WTC11 (cell line): ENCODE data around the gene ARMC2. TPM values are rescaled to one million over a fixed set of nuclear protein-coding genes. Genes with fewer than 3 reads are reported as not detected.

Source experiments
- ATAC-seq: fragments of 200-7000 bp; cut with Tn5 transposase; 2 replicates; pipeline ENCODE4 v1.10.0; 2021; ENCODE audit warnings: mild to moderate bottlenecking, moderate library complexity
- CTCF ChIA-PET: fragments of 300-600 bp; sonication (Branson Sonifier 250); formaldehyde crosslinking; loops from one replicate; lab custom pipeline; 2021; ENCODE audit warnings: antibody characterized with exemption; lab: Charles Lee
- POLR2A ChIA-PET: fragments of 350-600 bp; sonication (Branson Sonifier 250); formaldehyde crosslinking; loops from one replicate; lab custom pipeline; 2021; ENCODE audit warnings: antibody characterized with exemption; lab: Charles Lee
- DNase-seq: peaks from one replicate; pipeline ENCODE4 v3.0.0; 2021; ENCODE audit warnings: low spot score
- H3K27ac Mint-ChIP-seq: 2 replicates; pipeline ENCODE4 v1.8.0; 2021; ENCODE audit warnings: mixed read lengths
- H3K27me3 Mint-ChIP-seq: 2 replicates; pipeline ENCODE4 v1.8.0; 2021; ENCODE audit warnings: low read depth, mild to moderate bottlenecking, moderate library complexity, mixed read lengths
- H3K36me3 Mint-ChIP-seq: 2 replicates; pipeline ENCODE4 v1.8.0; 2021; ENCODE audit warnings: mixed read lengths
- H3K4me1 Mint-ChIP-seq: 2 replicates; pipeline ENCODE4 v1.8.0; 2022; ENCODE audit warnings: mixed read lengths
- H3K4me3 Mint-ChIP-seq: 2 replicates; pipeline ENCODE4 v1.8.0; 2021; ENCODE audit warnings: mild to moderate bottlenecking, moderate library complexity, mixed read lengths
- H3K9me3 Mint-ChIP-seq: 2 replicates; pipeline ENCODE4 v1.8.0; 2021; ENCODE audit warnings: mixed read lengths
- ARID4B ChIP-seq: sonication (generic); formaldehyde crosslinking; IDR thresholded peaks from 2 replicates; pipeline ENCODE4 v1.8.0; 2023; ENCODE audit warnings: missing genetic modification reagents, mild to moderate bottlenecking, borderline replicate concordance
- CBFB ChIP-seq: sonication (generic); formaldehyde crosslinking; IDR thresholded peaks from 2 replicates; pipeline ENCODE4 v1.8.1; 2022; ENCODE audit warnings: mild to moderate bottlenecking, low read depth, missing genetic modification reagents
- CREM ChIP-seq: sonication (generic); formaldehyde crosslinking; IDR thresholded peaks from 2 replicates; pipeline ENCODE4 v1.8.1; 2022; ENCODE audit warnings: mild to moderate bottlenecking, missing genetic modification reagents, moderate library complexity
- FOXP1 ChIP-seq: sonication (generic); formaldehyde crosslinking; IDR thresholded peaks from 2 replicates; pipeline ENCODE4 v1.8.0; 2022; ENCODE audit warnings: missing genetic modification reagents, mild to moderate bottlenecking, moderate library complexity, borderline replicate concordance
- GABPB1 ChIP-seq: sonication (generic); formaldehyde crosslinking; IDR thresholded peaks from 2 replicates; pipeline ENCODE4 v1.8.1; 2023; ENCODE audit warnings: mild to moderate bottlenecking, missing genetic modification reagents
- GTF2I ChIP-seq: fragments of 250-450 bp; sonication (Bioruptor Pico); conservative IDR thresholded peaks from 2 replicates; pipeline ENCODE4 v1.4.0; 2021; ENCODE audit warnings: mild to moderate bottlenecking
- IRF2 ChIP-seq: sonication (generic); formaldehyde crosslinking; IDR thresholded peaks from 2 replicates; pipeline ENCODE4 v1.8.0; 2022; ENCODE audit warnings: low read depth, missing genetic modification reagents, borderline replicate concordance
- NR1H2 ChIP-seq: sonication (generic); formaldehyde crosslinking; IDR thresholded peaks from 2 replicates; pipeline ENCODE4 v1.9.0; 2021; ENCODE audit warnings: mild to moderate bottlenecking, moderate library complexity, missing genetic modification reagents
- NR3C1 ChIP-seq: sonication (generic); formaldehyde crosslinking; conservative IDR thresholded peaks from 2 replicates; pipeline ENCODE4 v1.8.1; 2023; ENCODE audit warnings: low read depth, mild to moderate bottlenecking, missing genetic modification reagents
- OVOL2 ChIP-seq: fragments of 250-450 bp; sonication (Bioruptor Pico); IDR thresholded peaks from 2 replicates; pipeline ENCODE4 v1.9.0; 2021; ENCODE audit warnings: mild to moderate bottlenecking, borderline replicate concordance
- SMAD3 ChIP-seq: sonication (generic); formaldehyde crosslinking; IDR thresholded peaks from 2 replicates; pipeline ENCODE4 v1.8.0; 2022; ENCODE audit warnings: missing genetic modification reagents, mild to moderate bottlenecking, borderline replicate concordance
- SP1 ChIP-seq: sonication (generic); formaldehyde crosslinking; conservative IDR thresholded peaks from 2 replicates; pipeline ENCODE4 v1.8.1; 2022; ENCODE audit warnings: missing genetic modification reagents
- TEAD1 ChIP-seq: sonication (generic); formaldehyde crosslinking; IDR thresholded peaks from 2 replicates; pipeline ENCODE4 v1.8.0; 2022; ENCODE audit warnings: mild to moderate bottlenecking, missing genetic modification reagents
- TEAD4 ChIP-seq: sonication (generic); formaldehyde crosslinking; IDR thresholded peaks from 2 replicates; pipeline ENCODE4 v1.8.0; 2022; ENCODE audit warnings: mild to moderate bottlenecking, missing genetic modification reagents
- USF1 ChIP-seq: sonication (generic); formaldehyde crosslinking; IDR thresholded peaks from 2 replicates; pipeline ENCODE4 v1.8.0; 2022; ENCODE audit warnings: mild to moderate bottlenecking, missing genetic modification reagents
- ZBTB43 ChIP-seq: sonication (generic); formaldehyde crosslinking; IDR thresholded peaks from 2 replicates; pipeline ENCODE4 v1.8.1; 2023; ENCODE audit warnings: mild to moderate bottlenecking, missing genetic modification reagents
- ZNF281 ChIP-seq: sonication (generic); formaldehyde crosslinking; IDR thresholded peaks from 2 replicates; pipeline ENCODE4 v1.8.0; 2023; ENCODE audit warnings: mild to moderate bottlenecking, missing genetic modification reagents
- ZNF396 ChIP-seq: fragments of 250-450 bp; sonication (Bioruptor Pico); IDR thresholded peaks from 2 replicates; pipeline ENCODE4 v1.8.0; 2021; ENCODE audit warnings: mild to moderate bottlenecking, moderate library complexity, borderline replicate concordance
- total RNA-seq: library from RNA; stranded (reverse); gene quantifications from 3 replicates; pipeline ENCODE4 v1.2.3, GENCODE V29; 2021
- TF ChIP-seq, protein P1 (sequence below): sonication (generic); formaldehyde crosslinking; IDR thresholded peaks from 2 replicates; pipeline ENCODE4 v1.8.1; 2022; ENCODE audit warnings: low read depth, mild to moderate bottlenecking, moderate library complexity, missing genetic modification reagents, borderline replicate concordance
- TF ChIP-seq, protein P2 (sequence below): fragments of 250-450 bp; sonication (Bioruptor Pico); IDR thresholded peaks from 2 replicates; pipeline ENCODE4 v1.8.0; 2021; ENCODE audit warnings: mild to moderate bottlenecking
- TF ChIP-seq, protein P3 (sequence below): sonication (generic); formaldehyde crosslinking; conservative IDR thresholded peaks from 2 replicates; pipeline ENCODE4 v1.8.1; 2022; ENCODE audit warnings: mild to moderate bottlenecking, missing genetic modification reagents
- TF ChIP-seq, protein P4 (sequence below): sonication (generic); formaldehyde crosslinking; IDR thresholded peaks from 2 replicates; pipeline ENCODE4 v1.8.1; 2022; ENCODE audit warnings: mild to moderate bottlenecking, moderate library complexity, missing genetic modification reagents

Gene ARMC2
- total RNA-seq, 1 experiment from 2014 or later: 5.2 TPM

GRCh38 chr6:108915258-108915657, 67.0 kb downstream of the ARMC2 start:
- H3K27me3 Mint-ChIP-seq: no peaks in the 10 kb centered on the region
- H3K4me3 Mint-ChIP-seq: no peak overlapping the region
- ChIA-PET POLR2A (no interaction called here), CTCF (interaction anchor here (0.7 to 1.2 kb wide), 5 partner anchors 22 to 125 kb away, joined by 3 to 6 read pairs (median 3); no protein-coding TSS in a partner anchor)
- H3K27ac Mint-ChIP-seq: no peak overlapping the region
- ATAC-seq: no peak
- no peaks in the 10 kb centered on the region; the same call in 1 of the 2 replicates for H3K9me3 Mint-ChIP-seq
- H3K36me3 Mint-ChIP-seq: no peaks in the 10 kb centered on the region
- no peak for DNase-seq
- TF ChIP-seq TEAD1 (CRISPR knock-in tag) (no peak), CBFB (CRISPR knock-in tag) (no peak), NR1H2 (no peak), ZNF396 (CRISPR knock-in tag) (no peak), ZNF281 (CRISPR knock-in tag) (no peak), OVOL2 (CRISPR knock-in tag) (no peak), IRF2 (CRISPR knock-in tag) (no peak), CREM (no peak)
- TF ChIP-seq, protein P1, sequence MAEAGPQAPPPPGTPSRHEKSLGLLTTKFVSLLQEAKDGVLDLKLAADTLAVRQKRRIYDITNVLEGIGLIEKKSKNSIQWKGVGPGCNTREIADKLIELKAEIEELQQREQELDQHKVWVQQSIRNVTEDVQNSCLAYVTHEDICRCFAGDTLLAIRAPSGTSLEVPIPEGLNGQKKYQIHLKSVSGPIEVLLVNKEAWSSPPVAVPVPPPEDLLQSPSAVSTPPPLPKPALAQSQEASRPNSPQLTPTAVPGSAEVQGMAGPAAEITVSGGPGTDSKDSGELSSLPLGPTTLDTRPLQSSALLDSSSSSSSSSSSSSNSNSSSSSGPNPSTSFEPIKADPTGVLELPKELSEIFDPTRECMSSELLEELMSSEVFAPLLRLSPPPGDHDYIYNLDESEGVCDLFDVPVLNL (CRISPR knock-in tag): no peak
- H3K4me1 Mint-ChIP-seq: peaks cover 26% of the 10 kb centered on the region

DNA sequence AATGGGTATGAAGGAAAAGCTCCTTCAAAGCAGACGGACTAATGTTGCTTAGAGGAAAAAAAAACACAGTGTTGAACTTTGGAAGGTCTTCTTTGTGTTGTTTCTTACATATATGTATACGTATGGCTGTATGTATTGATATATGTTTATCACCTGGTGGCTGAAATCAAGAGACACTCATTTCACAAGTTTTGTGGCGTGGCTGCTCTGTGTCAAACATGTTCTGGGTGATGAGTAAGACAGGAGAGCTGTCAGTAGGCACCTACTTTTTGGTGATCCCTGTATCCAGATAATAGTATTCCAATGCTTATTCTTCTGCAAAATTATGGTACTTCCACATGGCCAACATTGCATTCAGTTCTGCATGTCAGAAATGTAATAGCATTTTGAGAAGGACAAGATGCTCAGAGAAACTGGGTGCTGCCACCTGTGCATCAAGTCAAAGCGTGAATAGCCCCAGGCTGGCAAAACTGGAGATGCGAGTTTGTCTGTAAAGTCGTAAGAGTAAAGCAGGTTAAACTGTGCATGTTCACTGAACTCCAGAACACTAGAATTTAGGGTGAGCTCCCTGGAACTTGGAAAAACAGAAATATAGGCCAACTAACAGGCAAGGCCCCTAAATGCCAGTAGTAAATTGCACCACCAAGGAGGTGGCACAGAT, 67.9 kb downstream of the ARMC2 start:
- ATAC-seq (no peak), DNase-seq (no peak)
- no peak overlapping the region for H3K27ac Mint-ChIP-seq
- no peaks in the 10 kb centered on the region for H3K27me3 Mint-ChIP-seq
- no peaks in the 10 kb centered on the region; the same call in 1 of the 2 replicates for H3K9me3 Mint-ChIP-seq
- peaks cover 35% of the 10 kb centered on the region for H3K4me1 Mint-ChIP-seq
- H3K36me3 Mint-ChIP-seq: no peaks in the 10 kb centered on the region
- no peak overlapping the region for H3K4me3 Mint-ChIP-seq
- ChIA-PET POLR2A (no interaction called here), CTCF (interaction anchor here (0.8 to 1.9 kb wide), 4 partner anchors 23 to 53 kb away, joined by 3 to 8 read pairs (median 4); no protein-coding TSS in a partner anchor)
- TF ChIP-seq, protein P2, sequence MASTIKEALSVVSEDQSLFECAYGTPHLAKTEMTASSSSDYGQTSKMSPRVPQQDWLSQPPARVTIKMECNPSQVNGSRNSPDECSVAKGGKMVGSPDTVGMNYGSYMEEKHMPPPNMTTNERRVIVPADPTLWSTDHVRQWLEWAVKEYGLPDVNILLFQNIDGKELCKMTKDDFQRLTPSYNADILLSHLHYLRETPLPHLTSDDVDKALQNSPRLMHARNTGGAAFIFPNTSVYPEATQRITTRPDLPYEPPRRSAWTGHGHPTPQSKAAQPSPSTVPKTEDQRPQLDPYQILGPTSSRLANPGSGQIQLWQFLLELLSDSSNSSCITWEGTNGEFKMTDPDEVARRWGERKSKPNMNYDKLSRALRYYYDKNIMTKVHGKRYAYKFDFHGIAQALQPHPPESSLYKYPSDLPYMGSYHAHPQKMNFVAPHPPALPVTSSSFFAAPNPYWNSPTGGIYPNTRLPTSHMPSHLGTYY (CRISPR knock-in tag): no peak
- no peak for TF ChIP-seq GTF2I (CRISPR knock-in tag)
- no peak for TF ChIP-seq GABPB1 (CRISPR knock-in tag)
- no peak for TF ChIP-seq SP1 (CRISPR knock-in tag)
- TF ChIP-seq TEAD4 (CRISPR knock-in tag): no peak
- TF ChIP-seq FOXP1: no peak
- TF ChIP-seq USF1: no peak
- no peak for TF ChIP-seq ARID4B (CRISPR knock-in tag)
- TF ChIP-seq ZBTB43 (CRISPR knock-in tag): no peak
- TF ChIP-seq, protein P3, sequence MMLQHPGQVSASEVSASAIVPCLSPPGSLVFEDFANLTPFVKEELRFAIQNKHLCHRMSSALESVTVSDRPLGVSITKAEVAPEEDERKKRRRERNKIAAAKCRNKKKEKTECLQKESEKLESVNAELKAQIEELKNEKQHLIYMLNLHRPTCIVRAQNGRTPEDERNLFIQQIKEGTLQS (CRISPR knock-in tag): no peak
- TF ChIP-seq SMAD3 (CRISPR knock-in tag): no peak
- no peak for TF ChIP-seq NR3C1 (CRISPR knock-in tag)
- TF ChIP-seq, protein P4, sequence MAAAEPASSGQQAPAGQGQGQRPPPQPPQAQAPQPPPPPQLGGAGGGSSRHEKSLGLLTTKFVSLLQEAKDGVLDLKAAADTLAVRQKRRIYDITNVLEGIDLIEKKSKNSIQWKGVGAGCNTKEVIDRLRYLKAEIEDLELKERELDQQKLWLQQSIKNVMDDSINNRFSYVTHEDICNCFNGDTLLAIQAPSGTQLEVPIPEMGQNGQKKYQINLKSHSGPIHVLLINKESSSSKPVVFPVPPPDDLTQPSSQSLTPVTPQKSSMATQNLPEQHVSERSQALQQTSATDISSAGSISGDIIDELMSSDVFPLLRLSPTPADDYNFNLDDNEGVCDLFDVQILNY (CRISPR knock-in tag): no peak
